Neutrophil (primary cell): ENCODE measurements around the gene DHX35.

ENCODE experiments used
- H3K27ac ChIP-seq: fragments of 200-600 bp; sonication (generic); 2 replicates; pipeline ENCODE4 v1.5.1; 2016; ENCODE audit warnings: mild to moderate bottlenecking, moderate library complexity
- H3K27me3 ChIP-seq: fragments of 200-600 bp; sonication (generic); 2 replicates; pipeline ENCODE4 v1.6.0; 2016; ENCODE audit warnings: mild to moderate bottlenecking
- H3K36me3 ChIP-seq: fragments of 200-600 bp; sonication (generic); 2 replicates; pipeline ENCODE4 v1.5.1; 2017
- H3K4me1 ChIP-seq, 2 experiments: fragments of 200-600 bp in 1 of 2; sonication (generic) in 1 of 2; 1 replicate in 1 of 2; 2 replicates in 1 of 2; pipeline versions ENCODE4 v1.5.1 to v1.6.1; 2013 to 2016; ENCODE audit warnings: low read depth in 1 of 2, low read length in 1 of 2, mild to moderate bottlenecking in 1 of 2, moderate library complexity in 1 of 2; ENCODE audit not compliant: control insufficient read depth in 1 of 2, insufficient read depth in 1 of 2
- H3K4me3 ChIP-seq, 2 experiments: fragments of 200-600 bp in 1 of 2; sonication (generic) in 1 of 2; 1 replicate in 1 of 2; 2 replicates in 1 of 2; pipeline ENCODE4 v1.5.1; 2013 to 2016; ENCODE audit warnings: low read depth in 1 of 2, low read length in 1 of 2, mild to moderate bottlenecking in 1 of 2, moderate library complexity in 1 of 2
- H3K9me3 ChIP-seq: fragments of 200-600 bp; sonication (generic); 2 replicates; pipeline ENCODE4 v1.5.1; 2016
- CTCF ChIP-seq: fragments of 200-600 bp; sonication (generic); IDR thresholded peaks from 2 replicates; pipeline ENCODE4 v1.5.1; 2016; ENCODE audit warnings: antibody characterized with exemption

Gene DHX35

GRCh38 chr20:39025883-39026282 lies 63.7 kb downstream of the DHX35 start:
- no peak for TF ChIP-seq CTCF
- peaks cover 85% of the 10 kb centered on the region for H3K36me3 ChIP-seq
- H3K27me3 ChIP-seq = no peaks in the 10 kb centered on the region
- H3K4me3 ChIP-seq = no peak overlapping the region
- H3K9me3 ChIP-seq = no peaks in the 10 kb centered on the region
- no peaks in the 10 kb centered on the region for H3K4me1 ChIP-seq
- no peak overlapping the region for H3K27ac ChIP-seq

GRCh38 chr20:39029364-39029763 lies 67.2 kb downstream of the DHX35 start:
- no peak overlapping the region for H3K27ac ChIP-seq
- no peak overlapping the region for H3K4me3 ChIP-seq
- no peaks in the 10 kb centered on the region for H3K27me3 ChIP-seq
- peaks cover 80% of the 10 kb centered on the region for H3K36me3 ChIP-seq
- no peak for TF ChIP-seq CTCF
- H3K4me1 ChIP-seq = no peaks in the 10 kb centered on the region
- H3K9me3 ChIP-seq = no peaks in the 10 kb centered on the region

GRCh38 chr20:39032997-39033396 lies 70.9 kb downstream of the DHX35 start:
- TF ChIP-seq CTCF = no peak
- Histone ChIP-seq H3K4me1 (no peaks in the 10 kb centered on the region), H3K4me3 (no peak overlapping the region), H3K36me3 (peaks cover 86% of the 10 kb centered on the region), H3K27me3 (no peaks in the 10 kb centered on the region), H3K9me3 (no peaks in the 10 kb centered on the region), H3K27ac (no peak overlapping the region)

GRCh38 chr20:39036011-39036410 lies 73.9 kb downstream of the DHX35 start:
- Histone ChIP-seq H3K9me3 (no peaks in the 10 kb centered on the region), H3K27ac (no peak overlapping the region), H3K4me1 (no peaks in the 10 kb centered on the region), H3K36me3 (peaks cover 92% of the 10 kb centered on the region), H3K27me3 (no peaks in the 10 kb centered on the region), H3K4me3 (no peak overlapping the region)
- no peak for TF ChIP-seq CTCF

GRCh38 chr20:39036851-39037250 lies 74.7 kb downstream of the DHX35 start:
- Histone ChIP-seq H3K4me1 (no peaks in the 10 kb centered on the region), H3K36me3 (peaks cover 94% of the 10 kb centered on the region)

More at GRCh38 chr20:39036851-39037250, 74.7 kb downstream of the DHX35 start:
- no peak overlapping the region for H3K4me3 ChIP-seq
- no peak for TF ChIP-seq CTCF
- no peaks in the 10 kb centered on the region for H3K27me3 ChIP-seq
- no peaks in the 10 kb centered on the region for H3K9me3 ChIP-seq
- no peak overlapping the region for H3K27ac ChIP-seq
